ENCODE measurements around the gene RASSF8.

DNA sequence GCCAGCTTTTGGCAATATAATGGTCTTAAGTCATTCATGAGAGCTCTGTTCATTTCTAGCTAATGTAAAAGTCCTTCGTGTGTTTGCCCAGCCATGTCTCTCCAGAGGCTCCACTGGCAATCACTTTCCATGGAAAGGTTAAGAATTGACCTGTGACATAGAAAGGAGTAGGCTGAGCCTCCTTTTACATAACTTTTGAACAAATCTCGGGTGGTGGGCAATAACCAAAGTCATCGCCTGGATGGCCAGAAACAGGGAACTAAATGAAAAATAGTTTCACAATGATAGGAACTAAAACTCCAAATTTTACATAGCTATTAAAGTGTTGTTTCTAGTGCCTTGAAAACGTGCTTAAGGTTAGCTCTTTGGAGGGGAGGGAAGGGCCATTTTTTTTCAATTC is 159.8 kb downstream of the RASSF8 start:
- TF ChIP-seq POLR2AphosphoS5 (IDR thresholded peaks at IDR 0.05; ENCODE audit: low read depth, low read length) (no peak), POLR2A (IDR thresholded peaks at IDR 0.05; ENCODE audit: borderline replicate concordance, extremely low read depth, insufficient read depth, insufficient read length) (no peak)

Measured in HCT116 (cell line).